H4 (cell line): ENCODE data around the gene CDKN2B-AS1. TPM values are rescaled to one million over a fixed set of nuclear protein-coding genes. Genes with fewer than 3 reads are reported as not detected.

ENCODE experiments used
- DNase-seq: peaks from one replicate; pipeline ENCODE4 v3.0.0-alpha.2; 2015; ENCODE audit warnings: low spot score
- total RNA-seq: library from RNA; depleted of rRNA; stranded (reverse); fragments of >200 nt; shearing (Covaris generic); gene quantifications from 2 replicates; pipeline ENCODE4 v1.2.3, GENCODE V29; 2014

Gene CDKN2B-AS1
- total RNA-seq, 1 experiment from 2014 or later: not detected

GRCh38 chr9:21982861-21983560 is 11.6 kb upstream of the CDKN2B-AS1 start:
- DNase-seq: no peak

- no peak for DNase-seq
Measured at GRCh38 chr9:21983561-21983935, 11.0 kb upstream of the CDKN2B-AS1 start.

DNA sequence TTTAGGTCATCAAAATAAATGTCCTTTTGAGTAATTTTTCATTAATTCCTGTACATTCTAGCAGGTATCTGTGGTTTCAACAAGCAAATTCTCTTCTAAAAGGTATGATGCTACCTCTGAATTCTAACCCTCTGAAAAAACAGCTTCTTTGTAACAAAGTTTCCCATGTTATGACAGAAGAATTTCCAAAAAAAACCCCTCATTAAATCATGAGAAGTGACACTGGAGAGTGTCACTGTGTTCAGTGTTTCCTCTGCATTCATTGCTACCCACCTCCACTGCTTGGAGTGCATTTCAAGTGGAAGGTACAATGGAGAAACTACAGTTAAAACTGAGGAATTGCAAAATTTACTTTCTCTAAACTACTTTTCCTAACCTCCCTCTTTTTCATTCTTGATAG is 10.5 kb upstream of the CDKN2B-AS1 start:
- DNase-seq: no peak

GRCh38 chr9:21985964-21986667 is 8.5 kb upstream of the CDKN2B-AS1 start:
- DNase-seq: no peak

DNA sequence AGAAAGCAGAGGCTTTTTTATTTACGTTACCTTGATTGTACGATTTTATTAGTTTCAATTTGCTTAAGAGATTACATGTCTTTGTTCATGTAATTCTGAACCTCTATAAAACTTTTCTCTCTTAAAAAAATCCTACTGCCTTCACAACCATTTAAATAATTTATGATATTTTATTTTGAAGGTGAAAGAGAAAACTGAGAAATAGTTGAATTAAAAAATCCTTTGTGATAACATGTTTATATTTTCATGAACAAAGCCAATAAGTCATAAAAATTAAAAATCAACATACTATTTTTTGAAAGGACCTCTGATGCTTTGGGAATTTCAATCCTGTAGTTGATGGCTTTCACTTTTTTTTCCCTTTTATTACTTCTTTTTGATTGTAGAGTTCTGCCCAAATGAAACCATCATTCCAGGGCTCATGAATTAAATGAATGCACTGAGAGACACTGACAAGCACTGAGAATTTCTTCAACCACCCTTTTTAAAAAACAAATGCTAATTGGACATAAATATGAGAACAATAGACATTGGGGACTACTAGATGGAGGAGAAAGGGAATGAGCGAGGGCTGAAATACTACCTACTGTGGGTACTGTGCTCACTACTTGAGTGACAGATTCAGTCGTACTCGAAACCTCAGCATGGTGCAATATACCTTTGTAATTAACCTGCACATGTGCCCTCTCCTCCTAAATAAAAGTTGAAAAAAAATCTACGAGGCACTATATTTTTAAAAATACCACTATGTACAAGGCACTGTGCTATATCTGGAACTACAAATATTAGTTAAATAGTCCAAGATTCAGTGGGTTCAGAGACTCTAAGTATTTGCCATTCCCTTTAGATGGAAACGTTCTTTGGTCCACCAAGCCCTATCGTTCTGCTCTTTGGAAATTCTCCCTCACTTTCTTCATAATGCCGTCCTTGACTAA is 6.3 kb upstream of the CDKN2B-AS1 start:
- no peak for DNase-seq

GRCh38 chr9:21989440-21990189 is 5.0 kb upstream of the CDKN2B-AS1 start:
- no peak for DNase-seq

GRCh38 chr9:21991072-21991959 is 3.3 kb upstream of the CDKN2B-AS1 start:
- DNase-seq: no peak

DNA sequence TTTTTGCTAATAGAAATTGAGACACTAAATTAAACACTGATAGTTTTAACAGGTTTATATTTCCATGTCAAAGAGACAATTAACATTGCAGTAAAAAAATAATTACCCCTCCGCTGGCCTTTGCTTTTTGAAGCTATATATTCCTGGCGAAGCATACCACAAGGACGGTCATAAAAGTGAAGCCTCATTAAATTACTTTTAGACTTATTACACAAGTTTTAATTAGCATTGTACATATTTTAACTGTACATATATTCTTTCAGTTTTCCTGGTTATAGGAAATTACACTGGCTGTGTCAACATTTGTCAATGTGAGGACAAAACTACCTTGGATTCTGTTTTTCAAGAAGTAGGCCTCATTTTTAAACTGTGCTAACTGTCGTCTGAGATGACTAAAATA is 1.6 kb upstream of the CDKN2B-AS1 start:
- no peak for DNase-seq

DNA sequence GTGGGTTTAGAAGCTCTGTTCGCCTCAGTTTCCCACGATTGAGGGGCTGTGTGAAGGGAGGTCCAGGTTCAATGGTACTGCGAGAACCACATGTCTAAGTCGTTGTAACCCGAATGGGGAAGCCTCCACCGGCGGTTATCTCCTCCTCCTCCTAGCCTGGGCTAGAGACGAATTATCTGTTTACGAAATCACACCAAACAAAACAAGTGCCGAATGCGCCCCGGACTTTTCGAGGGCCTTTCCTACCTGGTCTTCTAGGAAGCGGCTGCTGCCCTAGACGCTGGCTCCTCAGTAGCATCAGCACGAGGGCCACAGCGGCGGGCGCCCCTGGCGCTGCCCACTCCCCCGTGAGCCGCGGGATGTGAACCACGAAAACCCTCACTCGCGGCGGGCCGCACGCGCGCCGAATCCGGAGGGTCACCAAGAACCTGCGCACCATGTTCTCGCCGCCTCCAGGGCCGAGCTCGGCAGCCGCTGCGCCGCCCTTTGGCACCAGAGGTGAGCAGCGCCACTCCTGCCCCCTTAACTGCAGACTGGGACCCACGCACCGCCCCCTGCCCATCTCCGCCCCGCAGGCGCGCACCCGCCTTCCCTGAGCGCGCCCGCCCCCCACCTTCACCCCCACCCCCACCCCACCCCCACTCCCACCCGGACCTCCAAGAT is 567 bp upstream of the CDKN2B-AS1 start, which contains the start of gene CDKN2A:
Gene CDKN2A, minus strand, starts transcription at position 500 of the 663 bp plus-strand sequence.
- DNase-seq: no peak

- DNase-seq: no peak
Measured at GRCh38 chr9:21995006-21995665, 545 bp downstream of the CDKN2B-AS1 start.

- no peak for DNase-seq
Measured at GRCh38 chr9:21995666-21996398, 1.2 kb downstream of the CDKN2B-AS1 start.

DNA sequence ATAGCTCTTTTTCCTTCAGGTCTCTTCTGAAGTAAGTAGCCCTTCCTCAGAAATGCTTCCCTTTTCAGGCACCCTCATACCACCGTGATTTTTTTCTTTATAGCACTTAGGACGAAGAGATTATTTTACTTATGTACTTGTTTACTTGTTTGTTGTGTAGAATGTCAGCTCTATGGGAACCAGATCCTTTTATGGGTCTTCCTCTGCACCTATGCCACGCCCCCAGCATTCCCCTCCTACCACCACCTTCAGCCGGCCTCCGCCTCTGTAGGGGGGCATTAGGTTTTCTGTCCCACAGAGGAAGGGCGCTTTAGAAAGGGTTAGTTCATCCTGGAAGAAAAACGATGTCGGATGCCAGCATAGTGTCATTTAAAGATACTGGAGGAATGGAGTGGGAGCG is 1.8 kb downstream of the CDKN2B-AS1 start:
- no peak for DNase-seq

DNA sequence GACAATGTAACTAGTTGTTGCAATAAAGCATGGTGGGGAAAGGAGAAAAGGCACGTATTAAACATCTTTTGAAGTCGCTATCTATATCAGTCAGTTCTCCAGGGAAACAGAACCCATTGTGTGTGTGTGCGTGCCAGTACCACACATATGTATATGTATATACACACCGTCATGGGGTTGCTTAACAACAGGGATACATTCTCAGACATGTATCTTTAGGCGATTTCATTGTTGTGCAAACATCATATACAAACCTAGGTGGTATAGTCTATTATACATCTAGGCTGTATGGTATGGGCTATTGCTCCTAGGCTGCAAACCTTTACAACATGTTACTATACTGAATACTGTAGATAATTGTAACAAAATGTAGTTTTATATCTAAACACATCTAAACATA is 2.3 kb downstream of the CDKN2B-AS1 start:
- no peak for DNase-seq

GRCh38 chr9:21997480-21997879 is 2.9 kb downstream of the CDKN2B-AS1 start:
- no peak for DNase-seq

- DNase-seq: no peak
Measured at GRCh38 chr9:21998026-21998425, 3.4 kb downstream of the CDKN2B-AS1 start.

GRCh38 chr9:22002038-22002437 is 7.4 kb downstream of the CDKN2B-AS1 start:
- DNase-seq: no peak

GRCh38 chr9:22005021-22005701 is 10.6 kb downstream of the CDKN2B-AS1 start:
- no peak for DNase-seq
